Neural progenitor cell (in vitro differentiated cells): ENCODE data around the gene TMEM179.

Source experiments
- CTCF ChIP-seq: fragments of 200-600 bp; sonication (generic); IDR thresholded peaks from 2 replicates; pipeline ENCODE4 v1.5.1; 2017; ENCODE audit warnings: antibody characterized with exemption, mild to moderate bottlenecking
- EZH2 ChIP-seq: fragments of 200-600 bp; sonication (generic); IDR thresholded peaks from 2 replicates; pipeline ENCODE4 v1.6.1; 2017; ENCODE audit warnings: antibody characterized with exemption, mild to moderate bottlenecking, moderate library complexity
- EZH2phosphoT487 ChIP-seq: fragments of 200-600 bp; sonication (generic); IDR thresholded peaks from 2 replicates; pipeline ENCODE4 v1.6.1; 2017; ENCODE audit warnings: antibody characterized with exemption

GRCh38 chr14:104589338-104590195 lies 15.0 kb downstream of the TMEM179 start:
- TF ChIP-seq CTCF (no peak), EZH2 (no peak), EZH2phosphoT487 (no peak)
